GM12873 (cell line): ENCODE measurements around the gene TGFBR2.

Source experiments
- CTCF ChIP-seq: IDR thresholded peaks from 2 replicates; pipeline ENCODE4 v1.5.1; 2012; ENCODE audit warnings: low read depth, mild to moderate bottlenecking, moderate library complexity, low read length, control low read depth; ENCODE audit not compliant: insufficient read depth; ENCODE audit errors: missing control alignments

Gene TGFBR2

GRCh38 chr3:30621576-30621975 lies 15.2 kb downstream of the TGFBR2 start:
- TF ChIP-seq CTCF, result no peak

GRCh38 chr3:30622047-30622545 lies 15.7 kb downstream of the TGFBR2 start:
- TF ChIP-seq CTCF, result no peak

GRCh38 chr3:30622790-30623189 lies 16.4 kb downstream of the TGFBR2 start:
- no peak for TF ChIP-seq CTCF

GRCh38 chr3:30623351-30623750 lies 16.9 kb downstream of the TGFBR2 start:
- no peak for TF ChIP-seq CTCF

- no peak for TF ChIP-seq CTCF
Observed at GRCh38 chr3:30625541-30626438, 19.4 kb downstream of the TGFBR2 start.

GRCh38 chr3:30626443-30627180 lies 20.2 kb downstream of the TGFBR2 start:
- no peak for TF ChIP-seq CTCF

GRCh38 chr3:30628205-30628900 lies 22.0 kb downstream of the TGFBR2 start:
- no peak for TF ChIP-seq CTCF
